Prostate gland (tissue), 2 donors: ENCODE data around the gene NEURL1.

Source experiments
- CTCF ChIP-seq, 4 experiments: fragments of 200-600 bp in 2 of 4; fragments of 450-650 bp in 2 of 4; sonication (generic) in 2 of 4; IDR thresholded peaks; 1 replicate in 3 of 4; 2 replicates in 1 of 4; pipeline ENCODE4 v1.5.1; 2016 to 2019; ENCODE audit warnings: antibody characterized with exemption in 4 of 4, mild to moderate bottlenecking in 2 of 4, moderate library complexity in 2 of 4
- POLR2A ChIP-seq: fragments of 450-650 bp; IDR thresholded peaks from one replicate; pipeline ENCODE4 v1.6.1; 2016; ENCODE audit warnings: antibody characterized with exemption, mild to moderate bottlenecking
- POLR2AphosphoS5 ChIP-seq: sonication (generic); formaldehyde crosslinking; IDR thresholded peaks from one replicate; pipeline ENCODE4 v1.6.1; 2017; ENCODE audit warnings: antibody characterized with exemption

- no peak for TF ChIP-seq POLR2A
- TF ChIP-seq CTCF (IDR thresholded peaks at IDR 0.05): no peak
- no peak for TF ChIP-seq POLR2AphosphoS5
Measured at GRCh38 chr10:103455235-103455634, 38.3 kb upstream of the NEURL1 start.
